ENCODE results near the gene ASB3. TPM values are rescaled to one million over a fixed set of nuclear protein-coding genes. Genes with fewer than 3 reads are reported as not detected.
"Not testable (repeated sequence)": the region's sequence is repeated elsewhere in the genome, so short reads cannot be mapped to it uniquely, and the experiment has no call there.

The ASB3 gene, protein sequence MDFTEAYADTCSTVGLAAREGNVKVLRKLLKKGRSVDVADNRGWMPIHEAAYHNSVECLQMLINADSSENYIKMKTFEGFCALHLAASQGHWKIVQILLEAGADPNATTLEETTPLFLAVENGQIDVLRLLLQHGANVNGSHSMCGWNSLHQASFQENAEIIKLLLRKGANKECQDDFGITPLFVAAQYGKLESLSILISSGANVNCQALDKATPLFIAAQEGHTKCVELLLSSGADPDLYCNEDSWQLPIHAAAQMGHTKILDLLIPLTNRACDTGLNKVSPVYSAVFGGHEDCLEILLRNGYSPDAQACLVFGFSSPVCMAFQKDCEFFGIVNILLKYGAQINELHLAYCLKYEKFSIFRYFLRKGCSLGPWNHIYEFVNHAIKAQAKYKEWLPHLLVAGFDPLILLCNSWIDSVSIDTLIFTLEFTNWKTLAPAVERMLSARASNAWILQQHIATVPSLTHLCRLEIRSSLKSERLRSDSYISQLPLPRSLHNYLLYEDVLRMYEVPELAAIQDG
- total RNA-seq: 10 to 100 TPM; 12.8 to 13.6 TPM
- 1 to 10 TPM; 2.7 to 4.6 TPM for polyA plus RNA-seq

DNA sequence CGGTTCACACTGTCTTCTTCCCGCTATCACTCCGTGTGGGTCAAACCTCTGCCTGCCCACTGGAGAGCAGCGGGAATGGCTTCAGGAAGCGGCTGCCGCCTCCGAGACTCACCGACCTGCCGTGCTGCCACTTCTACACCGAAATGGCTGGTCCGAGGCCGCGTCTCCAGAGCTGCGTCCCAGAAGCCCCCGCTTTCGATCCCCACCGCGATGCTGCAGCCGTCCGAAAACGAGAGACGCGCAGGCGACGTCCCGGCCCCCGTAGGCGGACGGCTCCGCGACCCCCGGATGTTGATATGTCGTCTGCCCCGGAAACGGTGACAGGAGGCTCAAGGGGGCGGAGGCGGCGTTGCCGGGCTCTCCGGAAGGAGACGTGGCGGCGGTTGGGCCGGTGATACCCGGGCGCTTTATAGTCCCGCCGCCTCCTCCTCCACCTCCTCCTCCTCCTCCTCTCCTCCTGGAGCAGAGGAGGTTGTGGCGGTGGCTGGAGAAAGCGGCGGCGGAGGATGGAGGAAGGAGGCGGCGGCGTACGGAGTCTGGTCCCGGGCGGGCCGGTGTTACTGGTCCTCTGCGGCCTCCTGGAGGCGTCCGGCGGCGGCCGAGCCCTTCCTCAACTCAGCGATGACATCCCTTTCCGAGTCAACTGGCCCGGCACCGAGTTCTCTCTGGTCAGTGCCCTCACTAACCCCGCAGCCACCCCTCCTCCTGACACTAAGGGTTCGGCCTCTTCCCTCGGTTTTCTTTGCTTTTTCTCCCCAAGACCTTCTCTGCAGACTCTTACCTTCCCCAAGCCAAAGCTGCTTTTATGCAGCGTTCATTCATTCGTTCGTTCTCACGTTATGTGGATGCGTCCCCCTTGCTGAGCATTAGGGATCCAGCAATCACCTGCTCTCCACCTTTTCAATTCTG, at the start of gene ASB3, which contains the start of gene ERLEC1:
ASB3 (minus strand) TSS at position 249 of the 909 bp plus-strand sequence. CDS start 21,381 bp downstream, outside the sequence.
ERLEC1 (plus strand) TSS at position 340 of the 909 bp plus-strand sequence; CDS start at position 507, 167 bp downstream.
- TF ChIP-seq REST (IDR thresholded peaks at IDR 0.05) (peak; percentile 74), TAF1 (conservative IDR thresholded peaks at IDR 0.05) (no peak), FOXA2 (IDR thresholded peaks at IDR 0.05) (peak; percentile 21), FOXA1 (IDR thresholded peaks at IDR 0.05) (peak; percentile 44), NR2F2 (IDR thresholded peaks at IDR 0.05) (peak; percentile 64), GABPA (IDR thresholded peaks at IDR 0.05 in 1 of 2, conservative IDR thresholded peaks at IDR 0.05 in 1 of 2) (peak; percentile 85 to 97), SP1 (IDR thresholded peaks at IDR 0.05) (peak; percentile 45), JUND (IDR thresholded peaks at IDR 0.05) (peak; percentile 14 to 40), RAD21 (IDR thresholded peaks at IDR 0.05) (peak in 1 of 2 donors; percentile 29), RXRA (IDR thresholded peaks at IDR 0.05) (peak; percentile 42 to 62), HNF4G (IDR thresholded peaks at IDR 0.05) (no peak), HNF4A (conservative IDR thresholded peaks at IDR 0.05) (peak in 1 of 2 donors; percentile 17), CTCF (IDR thresholded peaks at IDR 0.05; ENCODE audit: low read depth, low read length, missing input control) (no peak), EGR1 (IDR thresholded peaks at IDR 0.05; ENCODE audit: low read depth in 2 of 2) (peak in 1 of 2 donors; percentile 67), YY1 (IDR thresholded peaks at IDR 0.05) (peak; percentile 93)
- TF ChIP-seq, protein P1, sequence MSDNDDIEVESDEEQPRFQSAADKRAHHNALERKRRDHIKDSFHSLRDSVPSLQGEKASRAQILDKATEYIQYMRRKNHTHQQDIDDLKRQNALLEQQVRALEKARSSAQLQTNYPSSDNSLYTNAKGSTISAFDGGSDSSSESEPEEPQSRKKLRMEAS (IDR thresholded peaks at IDR 0.05): peak; percentile 75
- TF ChIP-seq, protein P2, sequence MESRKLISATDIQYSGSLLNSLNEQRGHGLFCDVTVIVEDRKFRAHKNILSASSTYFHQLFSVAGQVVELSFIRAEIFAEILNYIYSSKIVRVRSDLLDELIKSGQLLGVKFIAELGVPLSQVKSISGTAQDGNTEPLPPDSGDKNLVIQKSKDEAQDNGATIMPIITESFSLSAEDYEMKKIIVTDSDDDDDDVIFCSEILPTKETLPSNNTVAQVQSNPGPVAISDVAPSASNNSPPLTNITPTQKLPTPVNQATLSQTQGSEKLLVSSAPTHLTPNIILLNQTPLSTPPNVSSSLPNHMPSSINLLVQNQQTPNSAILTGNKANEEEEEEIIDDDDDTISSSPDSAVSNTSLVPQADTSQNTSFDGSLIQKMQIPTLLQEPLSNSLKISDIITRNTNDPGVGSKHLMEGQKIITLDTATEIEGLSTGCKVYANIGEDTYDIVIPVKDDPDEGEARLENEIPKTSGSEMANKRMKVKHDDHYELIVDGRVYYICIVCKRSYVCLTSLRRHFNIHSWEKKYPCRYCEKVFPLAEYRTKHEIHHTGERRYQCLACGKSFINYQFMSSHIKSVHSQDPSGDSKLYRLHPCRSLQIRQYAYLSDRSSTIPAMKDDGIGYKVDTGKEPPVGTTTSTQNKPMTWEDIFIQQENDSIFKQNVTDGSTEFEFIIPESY (IDR thresholded peaks at IDR 0.05): peak; percentile 85
- TF ChIP-seq, protein P3, sequence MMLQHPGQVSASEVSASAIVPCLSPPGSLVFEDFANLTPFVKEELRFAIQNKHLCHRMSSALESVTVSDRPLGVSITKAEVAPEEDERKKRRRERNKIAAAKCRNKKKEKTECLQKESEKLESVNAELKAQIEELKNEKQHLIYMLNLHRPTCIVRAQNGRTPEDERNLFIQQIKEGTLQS (IDR thresholded peaks at IDR 0.05): no peak
- Histone ChIP-seq H3K27ac (ENCODE audit: low read depth in 1 of 2, low read length in 2 of 2) (peak within 1 kb of the TSS; percentile 15 to 67), H3K4me3 (ENCODE audit: low read depth in 1 of 3, low read length in 3 of 3) (peak within 1 kb of the TSS; percentile 71 to 97 (median 86)), H3K9me3 (ENCODE audit: control insufficient read depth in 4 of 4, low read length in 3 of 4) (no peaks in the 10 kb centered on the region), H3K4me1 (ENCODE audit: control insufficient read depth in 4 of 4, insufficient read depth in 4 of 4, low read length in 3 of 4) (peaks cover 9 to 26% (median 20%) of the 10 kb centered on the region in 4 donors), H3K27me3 (ENCODE audit: control insufficient read depth in 4 of 4, insufficient read depth in 4 of 4, low read length in 3 of 4) (no peaks in the 10 kb centered on the region), H3K36me3 (ENCODE audit: control insufficient read depth in 4 of 4, insufficient read depth in 3 of 4, low read depth in 1 of 4, low read length in 3 of 4) (no peaks in the 10 kb centered on the region), H3K9ac (ENCODE audit: low read depth in 1 of 2, low read length in 2 of 2) (peak within 1 kb of the TSS; percentile 91)
- under 1% methylated on average over 76 of the region's 77 CpGs for WGBS
- peak; percentile 86 for DNase-seq (ENCODE audit: low spot score)

GRCh38 chr2:53829980-53830290, 43.2 kb upstream of the ASB3 start:
- Histone ChIP-seq H3K27ac (ENCODE audit: low read depth in 1 of 2, low read length in 2 of 2) (peak overlapping the region; percentile 27 to 57), H3K4me1 (ENCODE audit: control insufficient read depth in 4 of 4, insufficient read depth in 4 of 4, low read length in 3 of 4) (peaks cover 4 to 41% (median 33%) of the 10 kb centered on the region in 4 donors)
- DNase-seq (ENCODE audit: low spot score); H3K27me3 ChIP-seq (ENCODE audit: control insufficient read depth in 4 of 4, insufficient read depth in 4 of 4, low read length in 3 of 4); H3K9me3 ChIP-seq (ENCODE audit: control insufficient read depth in 4 of 4, low read length in 3 of 4); H3K36me3 ChIP-seq (ENCODE audit: control insufficient read depth in 4 of 4, insufficient read depth in 3 of 4, low read depth in 1 of 4, low read length in 3 of 4); H3K4me3 ChIP-seq (ENCODE audit: low read depth in 1 of 3, low read length in 3 of 3); H3K9ac ChIP-seq (ENCODE audit: low read depth in 1 of 2, low read length in 2 of 2): not testable (repeated sequence)
- whole genome bisulfite sequencing: 78% methylated on average over 4 of the region's 4 CpGs
